ENCODE results near the gene PLCH2. TPM values are rescaled to one million over a fixed set of nuclear protein-coding genes. Genes with fewer than 3 reads are reported as not detected.

PLCH2 gene
- total RNA-seq, 1 donor from 2014 or later = not detected

DNA sequence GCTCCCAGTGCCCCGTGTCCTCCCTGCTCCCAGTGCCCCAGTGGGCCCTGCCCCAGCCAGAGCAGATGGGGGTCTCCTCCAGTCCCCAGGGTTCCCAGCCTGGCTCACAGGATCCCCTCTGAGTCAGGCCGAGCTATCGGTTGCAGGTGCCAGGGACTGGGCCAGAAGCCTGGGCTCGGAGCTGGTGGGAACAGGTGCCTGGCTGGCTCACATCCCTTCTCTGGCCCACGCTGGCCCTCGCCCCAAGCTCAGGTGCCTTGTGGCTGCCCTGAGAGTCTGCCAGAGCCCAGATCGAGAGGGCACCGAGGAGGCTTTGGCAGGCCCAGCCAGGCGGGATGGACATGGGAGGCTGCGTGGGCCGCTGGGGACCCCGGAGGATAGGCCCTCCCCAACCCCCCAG, 18.9 kb downstream of the PLCH2 start:
- TF ChIP-seq, protein P1, sequence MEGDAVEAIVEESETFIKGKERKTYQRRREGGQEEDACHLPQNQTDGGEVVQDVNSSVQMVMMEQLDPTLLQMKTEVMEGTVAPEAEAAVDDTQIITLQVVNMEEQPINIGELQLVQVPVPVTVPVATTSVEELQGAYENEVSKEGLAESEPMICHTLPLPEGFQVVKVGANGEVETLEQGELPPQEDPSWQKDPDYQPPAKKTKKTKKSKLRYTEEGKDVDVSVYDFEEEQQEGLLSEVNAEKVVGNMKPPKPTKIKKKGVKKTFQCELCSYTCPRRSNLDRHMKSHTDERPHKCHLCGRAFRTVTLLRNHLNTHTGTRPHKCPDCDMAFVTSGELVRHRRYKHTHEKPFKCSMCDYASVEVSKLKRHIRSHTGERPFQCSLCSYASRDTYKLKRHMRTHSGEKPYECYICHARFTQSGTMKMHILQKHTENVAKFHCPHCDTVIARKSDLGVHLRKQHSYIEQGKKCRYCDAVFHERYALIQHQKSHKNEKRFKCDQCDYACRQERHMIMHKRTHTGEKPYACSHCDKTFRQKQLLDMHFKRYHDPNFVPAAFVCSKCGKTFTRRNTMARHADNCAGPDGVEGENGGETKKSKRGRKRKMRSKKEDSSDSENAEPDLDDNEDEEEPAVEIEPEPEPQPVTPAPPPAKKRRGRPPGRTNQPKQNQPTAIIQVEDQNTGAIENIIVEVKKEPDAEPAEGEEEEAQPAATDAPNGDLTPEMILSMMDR (IDR thresholded peaks at IDR 0.05; ENCODE audit: unreplicated experiment) = no peak
- H3K36me3 Mint-ChIP-seq (ENCODE audit: insufficient read depth) = no peaks in the 10 kb centered on the region
- no peak overlapping the region for H3K27ac Mint-ChIP-seq
- H3K4me3 Mint-ChIP-seq (ENCODE audit: low read depth) = no peak overlapping the region
- DNase-seq (ENCODE audit: low spot score, unreplicated experiment) = no peak
- H3K27me3 Mint-ChIP-seq = peaks cover 9% of the 10 kb centered on the region
- H3K9me3 Mint-ChIP-seq (ENCODE audit: low read depth) = no peaks in the 10 kb centered on the region
- H3K4me1 Mint-ChIP-seq (ENCODE audit: low read depth) = no peaks in the 10 kb centered on the region

DNA sequence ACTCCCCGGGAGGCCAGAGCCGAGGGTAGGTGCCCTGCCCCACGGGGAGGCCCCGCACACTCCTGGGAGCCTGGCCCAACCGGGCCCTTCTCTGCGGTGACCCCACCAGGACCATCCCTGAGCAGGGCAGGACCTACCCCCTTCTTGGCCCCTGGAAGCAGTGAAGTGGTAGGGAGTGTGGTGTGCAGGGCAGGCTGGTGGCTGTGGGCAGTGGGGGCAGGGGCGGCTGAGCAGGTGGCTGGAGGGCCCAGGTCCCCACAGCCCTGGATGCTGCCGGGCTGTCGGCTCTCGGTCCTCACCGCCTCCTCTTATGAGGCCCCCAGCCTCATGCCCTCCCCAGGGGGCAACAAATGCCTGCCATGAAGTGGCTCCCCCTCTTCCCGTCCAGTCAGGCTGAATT, 19.5 kb downstream of the PLCH2 start:
- TF ChIP-seq, protein P1 (IDR thresholded peaks at IDR 0.05; ENCODE audit: unreplicated experiment) = no peak
- Mint-ChIP-seq H3K4me1 (ENCODE audit: low read depth) (no peaks in the 10 kb centered on the region), H3K27me3 (peaks cover 9% of the 10 kb centered on the region)

DNA sequence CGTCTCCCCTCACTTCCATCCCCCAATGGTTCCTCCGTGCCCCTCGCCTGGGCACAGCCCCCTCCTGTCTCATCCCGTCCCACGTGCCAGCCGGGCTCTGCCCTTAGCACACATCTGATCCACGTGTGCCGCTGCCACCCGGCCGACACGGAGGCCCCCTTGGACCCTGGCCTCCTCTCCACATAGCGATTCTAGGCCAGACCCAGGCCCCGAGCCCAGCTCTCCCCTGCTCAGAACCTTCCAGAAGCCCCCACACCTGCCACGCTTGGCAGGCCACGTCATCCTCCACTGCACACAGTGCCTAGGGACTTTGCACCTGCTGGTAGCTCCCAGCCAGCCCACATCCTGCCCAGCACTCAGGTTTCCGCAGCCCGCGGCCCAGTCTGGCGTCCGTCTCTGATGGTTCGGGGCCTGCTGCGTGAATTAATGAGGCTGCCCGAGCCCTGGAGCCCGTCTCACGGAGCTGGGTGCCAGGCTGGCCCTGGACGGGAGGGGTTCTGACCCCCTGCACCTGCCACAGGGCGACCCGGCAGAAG, 20.1 kb downstream of the PLCH2 start:
- H3K27me3 Mint-ChIP-seq = peaks cover 7% of the 10 kb centered on the region
- no peaks in the 10 kb centered on the region for H3K4me1 Mint-ChIP-seq (ENCODE audit: low read depth)
- no peaks in the 10 kb centered on the region for H3K9me3 Mint-ChIP-seq (ENCODE audit: low read depth)
- H3K4me3 Mint-ChIP-seq (ENCODE audit: low read depth) = no peak overlapping the region
- no peaks in the 10 kb centered on the region for H3K36me3 Mint-ChIP-seq (ENCODE audit: insufficient read depth)
- TF ChIP-seq, protein P1 (IDR thresholded peaks at IDR 0.05; ENCODE audit: unreplicated experiment) = no peak
- DNase-seq (ENCODE audit: low spot score, unreplicated experiment) = no peak
- no peak overlapping the region for H3K27ac Mint-ChIP-seq

More for the DNA sequence above, 19.5 kb downstream of the PLCH2 start:
- Mint-ChIP-seq H3K36me3 (ENCODE audit: insufficient read depth) (no peaks in the 10 kb centered on the region), H3K27ac (no peak overlapping the region), H3K9me3 (ENCODE audit: low read depth) (no peaks in the 10 kb centered on the region), H3K4me3 (ENCODE audit: low read depth) (no peak overlapping the region)
- DNase-seq (ENCODE audit: low spot score, unreplicated experiment) = no peak

DNA sequence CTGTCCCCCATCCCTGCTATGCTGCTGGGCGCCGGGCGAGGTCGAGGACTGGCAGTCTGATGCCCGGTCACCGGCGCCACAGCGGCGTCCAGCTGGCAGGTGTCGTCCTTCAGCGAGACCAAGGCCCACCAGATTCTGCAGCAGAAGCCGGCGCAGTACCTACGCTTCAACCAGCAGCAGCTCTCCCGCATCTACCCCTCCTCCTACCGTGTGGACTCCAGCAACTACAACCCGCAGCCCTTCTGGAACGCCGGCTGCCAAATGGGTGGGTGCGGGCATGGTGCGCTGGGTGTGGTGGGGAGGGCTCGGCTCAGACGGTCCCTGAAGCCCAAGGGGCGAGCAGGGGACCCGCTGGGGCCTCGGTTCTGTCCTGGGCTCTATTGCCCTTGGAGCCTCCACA, 20.7 kb downstream of the PLCH2 start:
- Mint-ChIP-seq H3K27ac (no peak overlapping the region), H3K27me3 (peaks cover 2% of the 10 kb centered on the region), H3K36me3 (ENCODE audit: insufficient read depth) (no peaks in the 10 kb centered on the region), H3K9me3 (ENCODE audit: low read depth) (no peaks in the 10 kb centered on the region), H3K4me1 (ENCODE audit: low read depth) (no peaks in the 10 kb centered on the region), H3K4me3 (ENCODE audit: low read depth) (no peak overlapping the region)
- no peak for DNase-seq (ENCODE audit: low spot score, unreplicated experiment)
- TF ChIP-seq, protein P1 (IDR thresholded peaks at IDR 0.05; ENCODE audit: unreplicated experiment) = no peak

DNA sequence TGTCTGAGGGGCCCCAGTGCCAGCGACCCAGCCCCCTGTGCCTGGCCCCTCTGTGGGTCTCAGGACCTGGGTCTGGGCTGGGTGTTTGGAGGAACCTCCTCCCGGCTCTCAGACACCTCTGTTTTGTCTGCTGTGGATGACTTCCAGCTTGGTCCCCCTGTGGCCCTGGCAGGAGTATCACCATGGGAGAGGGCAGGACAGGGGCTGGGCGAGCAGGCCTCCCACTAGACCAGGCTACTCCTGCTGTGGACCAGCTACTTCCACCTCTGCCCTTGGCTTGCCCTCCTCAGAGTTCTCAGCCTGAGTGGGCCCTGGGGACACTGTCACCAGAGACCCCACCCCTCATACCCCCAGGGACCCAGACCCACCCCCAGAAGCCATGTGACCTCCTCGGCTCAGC, 21.8 kb downstream of the PLCH2 start:
- H3K4me3 Mint-ChIP-seq (ENCODE audit: low read depth) = no peak overlapping the region
- TF ChIP-seq, protein P1 (IDR thresholded peaks at IDR 0.05; ENCODE audit: unreplicated experiment) = no peak
- no peak for DNase-seq (ENCODE audit: low spot score, unreplicated experiment)
- H3K4me1 Mint-ChIP-seq (ENCODE audit: low read depth) = no peaks in the 10 kb centered on the region
- no peaks in the 10 kb centered on the region for H3K36me3 Mint-ChIP-seq (ENCODE audit: insufficient read depth)
- no peaks in the 10 kb centered on the region for H3K9me3 Mint-ChIP-seq (ENCODE audit: low read depth)
- H3K27me3 Mint-ChIP-seq = peaks cover 2% of the 10 kb centered on the region
- H3K27ac Mint-ChIP-seq = no peak overlapping the region

Data from progenitor cell of endocrine pancreas (in vitro differentiated cells).